ENCODE data around the gene EFNA1.

DNA sequence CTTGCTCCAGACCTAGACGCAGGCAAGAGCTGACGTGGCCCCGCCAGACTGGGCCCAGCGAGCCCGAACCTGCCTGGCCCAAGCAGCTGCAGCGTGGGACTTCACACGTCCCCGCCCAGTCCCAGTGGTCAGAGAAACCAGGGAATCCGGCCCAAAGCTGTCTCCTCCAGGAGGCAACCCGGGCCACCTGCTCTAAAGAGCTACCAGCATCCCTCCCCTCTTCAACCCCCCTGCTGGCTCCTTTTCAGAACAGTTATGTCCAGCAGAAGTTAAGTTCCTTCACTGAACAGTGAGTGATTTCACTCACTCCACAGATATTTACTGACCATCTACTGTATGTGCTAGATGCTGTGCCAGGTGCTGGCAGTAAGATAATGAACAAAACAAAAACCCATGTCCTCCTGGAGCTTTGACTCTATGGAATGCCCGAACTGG is 2.1 kb upstream of the EFNA1 start:
- no peak for TF ChIP-seq EZH2 (optimal IDR thresholded peaks at IDR 0.05; ENCODE audit: low read depth, low read length)
- TF ChIP-seq, protein P1, sequence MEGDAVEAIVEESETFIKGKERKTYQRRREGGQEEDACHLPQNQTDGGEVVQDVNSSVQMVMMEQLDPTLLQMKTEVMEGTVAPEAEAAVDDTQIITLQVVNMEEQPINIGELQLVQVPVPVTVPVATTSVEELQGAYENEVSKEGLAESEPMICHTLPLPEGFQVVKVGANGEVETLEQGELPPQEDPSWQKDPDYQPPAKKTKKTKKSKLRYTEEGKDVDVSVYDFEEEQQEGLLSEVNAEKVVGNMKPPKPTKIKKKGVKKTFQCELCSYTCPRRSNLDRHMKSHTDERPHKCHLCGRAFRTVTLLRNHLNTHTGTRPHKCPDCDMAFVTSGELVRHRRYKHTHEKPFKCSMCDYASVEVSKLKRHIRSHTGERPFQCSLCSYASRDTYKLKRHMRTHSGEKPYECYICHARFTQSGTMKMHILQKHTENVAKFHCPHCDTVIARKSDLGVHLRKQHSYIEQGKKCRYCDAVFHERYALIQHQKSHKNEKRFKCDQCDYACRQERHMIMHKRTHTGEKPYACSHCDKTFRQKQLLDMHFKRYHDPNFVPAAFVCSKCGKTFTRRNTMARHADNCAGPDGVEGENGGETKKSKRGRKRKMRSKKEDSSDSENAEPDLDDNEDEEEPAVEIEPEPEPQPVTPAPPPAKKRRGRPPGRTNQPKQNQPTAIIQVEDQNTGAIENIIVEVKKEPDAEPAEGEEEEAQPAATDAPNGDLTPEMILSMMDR (IDR thresholded peaks at IDR 0.05; ENCODE audit: low read length), result no peak
